GM12875 (cell line): ENCODE data around the gene FPR1.

Experiments used
- H3K4me3 ChIP-seq: one replicate; pipeline ENCODE4 v1.5.1; 2011; ENCODE audit warnings: low read depth, low read length, control low read depth
- CTCF ChIP-seq: IDR thresholded peaks from 2 replicates; pipeline ENCODE4 v1.5.1; 2011; ENCODE audit warnings: low read depth, mild to moderate bottlenecking, control low read depth, inconsistent platforms, low read length, moderate library complexity, borderline replicate concordance; ENCODE audit not compliant: insufficient read depth

The FPR1 gene

DNA sequence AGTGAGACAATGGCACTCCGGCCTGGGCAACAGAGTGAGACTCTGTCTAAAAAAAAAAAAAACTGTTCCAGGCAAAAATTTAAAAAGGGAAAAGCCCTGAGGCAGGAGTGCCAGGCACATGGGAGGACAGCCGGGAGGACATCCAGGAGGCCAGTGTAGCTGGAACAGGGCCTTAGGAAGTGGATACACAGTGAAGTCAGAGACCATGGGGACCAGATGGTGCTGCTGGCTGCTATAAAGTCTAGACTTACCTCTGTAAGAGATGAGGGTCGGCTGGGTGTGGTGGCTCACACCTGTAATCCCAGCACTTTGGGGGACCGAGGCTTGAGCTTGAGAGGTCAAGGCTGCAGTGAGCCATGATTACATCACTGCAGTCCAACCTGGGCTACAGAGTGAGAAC lies 42.9 kb downstream of the FPR1 start:
- no peak overlapping the region for H3K4me3 ChIP-seq
- TF ChIP-seq CTCF = no peak

GRCh38 chr19:51706885-51707284 lies 44.8 kb downstream of the FPR1 start:
- no peak for TF ChIP-seq CTCF
- no peak overlapping the region for H3K4me3 ChIP-seq

GRCh38 chr19:51706296-51706695 lies 45.4 kb downstream of the FPR1 start:
- H3K4me3 ChIP-seq = no peak overlapping the region
- no peak for TF ChIP-seq CTCF

DNA sequence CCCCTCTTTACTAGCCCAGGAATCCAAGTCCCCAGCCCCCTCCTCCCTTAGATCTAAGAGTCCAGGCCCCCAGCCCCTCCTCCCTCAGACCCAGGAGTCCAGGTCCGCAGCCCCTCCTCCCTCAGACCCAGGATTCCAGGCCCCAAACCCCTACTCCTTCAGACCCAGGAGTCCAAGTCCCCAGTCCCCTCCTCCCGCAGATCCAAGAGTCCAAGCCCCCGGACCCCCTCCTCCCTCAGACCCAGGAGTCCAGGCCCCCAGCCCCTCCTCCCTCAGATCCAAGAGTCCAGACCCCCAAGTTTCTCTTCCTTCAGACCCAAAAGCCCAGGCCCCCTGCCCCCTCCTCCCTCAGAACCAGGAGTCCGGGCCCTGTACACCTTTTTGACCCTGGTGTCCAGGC lies 47.1 kb downstream of the FPR1 start:
- no peak for TF ChIP-seq CTCF
- H3K4me3 ChIP-seq = peak overlapping the region; percentile 90

- TF ChIP-seq CTCF = peak; percentile 50
- peak overlapping the region; percentile 90 for H3K4me3 ChIP-seq
Observed at GRCh38 chr19:51703575-51704515, 47.8 kb downstream of the FPR1 start.

DNA sequence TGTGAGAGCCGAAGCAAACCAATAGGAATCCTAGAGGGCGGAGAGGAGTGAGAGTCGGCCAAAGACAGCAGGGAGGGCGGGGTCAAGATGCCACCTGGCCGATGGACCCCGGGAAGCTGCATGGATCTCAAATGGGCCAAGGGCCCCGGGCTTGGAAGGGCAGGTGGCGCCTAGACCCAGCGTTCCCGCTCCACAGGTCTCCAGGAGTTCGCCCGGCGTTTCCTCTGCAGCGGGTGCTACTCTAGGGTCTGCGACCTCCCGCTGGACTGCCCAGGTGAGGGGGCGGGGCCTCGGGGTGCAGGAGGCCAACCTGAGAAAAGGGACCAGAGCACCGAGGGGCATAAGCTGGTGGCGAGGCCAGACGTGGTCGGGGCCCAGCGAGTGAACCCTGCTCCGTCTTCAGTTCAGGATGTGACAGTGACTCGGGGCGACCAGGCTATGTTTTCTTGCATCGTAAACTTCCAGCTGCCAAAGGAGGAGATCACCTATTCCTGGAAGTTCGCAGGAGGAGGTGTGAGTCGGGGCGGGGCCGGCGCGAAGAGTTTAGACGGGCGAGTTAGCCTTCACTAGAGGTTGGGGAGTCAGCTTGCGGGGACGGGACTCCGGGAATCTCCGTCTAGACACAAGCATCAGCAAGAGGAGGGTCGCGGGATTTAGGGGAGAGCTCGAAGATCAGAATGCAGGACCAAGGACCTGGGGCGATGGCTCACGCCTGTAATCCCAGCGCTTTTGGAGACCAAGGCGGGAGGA lies 48.7 kb downstream of the FPR1 start:
- TF ChIP-seq CTCF = no peak
- H3K4me3 ChIP-seq = peak overlapping the region; percentile 90
